ENCODE measurements around the gene CD164L2.

DNA sequence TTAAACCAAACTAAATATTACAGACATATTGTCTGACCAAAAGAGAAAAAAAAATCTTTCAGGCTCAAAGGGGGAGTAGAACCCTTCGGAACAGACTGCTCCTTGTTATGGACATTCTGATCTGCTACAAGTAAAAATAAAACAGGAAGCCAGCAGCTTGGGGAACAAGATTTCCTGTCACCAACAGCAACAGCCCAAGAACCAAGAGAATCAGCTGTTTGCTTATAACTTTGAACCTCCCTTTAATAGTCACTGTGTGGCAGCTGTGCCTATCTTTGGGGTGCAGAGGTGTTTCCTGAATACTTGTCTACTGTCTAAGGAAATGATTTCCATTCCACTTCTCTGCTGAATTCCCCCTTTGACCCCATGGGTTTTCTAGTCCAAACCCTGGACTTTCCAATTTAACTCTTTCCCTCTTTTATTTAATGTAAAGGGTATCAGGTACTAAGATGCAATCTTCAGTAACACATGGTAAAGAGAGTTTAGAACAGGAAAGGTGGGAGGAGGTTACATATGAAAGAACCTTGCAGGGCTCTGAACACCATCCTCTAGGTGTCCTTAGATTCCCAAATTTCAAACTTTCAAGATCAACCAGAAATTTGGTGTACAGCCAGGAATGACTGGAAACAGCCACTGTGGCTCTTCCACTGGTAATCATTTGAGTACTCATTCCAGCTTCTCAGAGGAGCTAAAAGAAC lies 47.9 kb upstream of the CD164L2 start:
- no peak for TF ChIP-seq ZNF747 (tag by site-specific recombination; IDR thresholded peaks at IDR 0.05)
- TF ChIP-seq, protein P1, sequence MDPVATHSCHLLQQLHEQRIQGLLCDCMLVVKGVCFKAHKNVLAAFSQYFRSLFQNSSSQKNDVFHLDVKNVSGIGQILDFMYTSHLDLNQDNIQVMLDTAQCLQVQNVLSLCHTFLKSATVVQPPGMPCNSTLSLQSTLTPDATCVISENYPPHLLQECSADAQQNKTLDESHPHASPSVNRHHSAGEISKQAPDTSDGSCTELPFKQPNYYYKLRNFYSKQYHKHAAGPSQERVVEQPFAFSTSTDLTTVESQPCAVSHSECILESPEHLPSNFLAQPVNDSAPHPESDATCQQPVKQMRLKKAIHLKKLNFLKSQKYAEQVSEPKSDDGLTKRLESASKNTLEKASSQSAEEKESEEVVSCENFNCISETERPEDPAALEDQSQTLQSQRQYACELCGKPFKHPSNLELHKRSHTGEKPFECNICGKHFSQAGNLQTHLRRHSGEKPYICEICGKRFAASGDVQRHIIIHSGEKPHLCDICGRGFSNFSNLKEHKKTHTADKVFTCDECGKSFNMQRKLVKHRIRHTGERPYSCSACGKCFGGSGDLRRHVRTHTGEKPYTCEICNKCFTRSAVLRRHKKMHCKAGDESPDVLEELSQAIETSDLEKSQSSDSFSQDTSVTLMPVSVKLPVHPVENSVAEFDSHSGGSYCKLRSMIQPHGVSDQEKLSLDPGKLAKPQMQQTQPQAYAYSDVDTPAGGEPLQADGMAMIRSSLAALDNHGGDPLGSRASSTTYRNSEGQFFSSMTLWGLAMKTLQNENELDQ (tag by site-specific recombination; IDR thresholded peaks at IDR 0.05; ENCODE audit: low read depth): no peak
- TF ChIP-seq, protein P2, sequence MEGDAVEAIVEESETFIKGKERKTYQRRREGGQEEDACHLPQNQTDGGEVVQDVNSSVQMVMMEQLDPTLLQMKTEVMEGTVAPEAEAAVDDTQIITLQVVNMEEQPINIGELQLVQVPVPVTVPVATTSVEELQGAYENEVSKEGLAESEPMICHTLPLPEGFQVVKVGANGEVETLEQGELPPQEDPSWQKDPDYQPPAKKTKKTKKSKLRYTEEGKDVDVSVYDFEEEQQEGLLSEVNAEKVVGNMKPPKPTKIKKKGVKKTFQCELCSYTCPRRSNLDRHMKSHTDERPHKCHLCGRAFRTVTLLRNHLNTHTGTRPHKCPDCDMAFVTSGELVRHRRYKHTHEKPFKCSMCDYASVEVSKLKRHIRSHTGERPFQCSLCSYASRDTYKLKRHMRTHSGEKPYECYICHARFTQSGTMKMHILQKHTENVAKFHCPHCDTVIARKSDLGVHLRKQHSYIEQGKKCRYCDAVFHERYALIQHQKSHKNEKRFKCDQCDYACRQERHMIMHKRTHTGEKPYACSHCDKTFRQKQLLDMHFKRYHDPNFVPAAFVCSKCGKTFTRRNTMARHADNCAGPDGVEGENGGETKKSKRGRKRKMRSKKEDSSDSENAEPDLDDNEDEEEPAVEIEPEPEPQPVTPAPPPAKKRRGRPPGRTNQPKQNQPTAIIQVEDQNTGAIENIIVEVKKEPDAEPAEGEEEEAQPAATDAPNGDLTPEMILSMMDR (tag by site-specific recombination; IDR thresholded peaks at IDR 0.05): no peak
- TF ChIP-seq, protein P3, sequence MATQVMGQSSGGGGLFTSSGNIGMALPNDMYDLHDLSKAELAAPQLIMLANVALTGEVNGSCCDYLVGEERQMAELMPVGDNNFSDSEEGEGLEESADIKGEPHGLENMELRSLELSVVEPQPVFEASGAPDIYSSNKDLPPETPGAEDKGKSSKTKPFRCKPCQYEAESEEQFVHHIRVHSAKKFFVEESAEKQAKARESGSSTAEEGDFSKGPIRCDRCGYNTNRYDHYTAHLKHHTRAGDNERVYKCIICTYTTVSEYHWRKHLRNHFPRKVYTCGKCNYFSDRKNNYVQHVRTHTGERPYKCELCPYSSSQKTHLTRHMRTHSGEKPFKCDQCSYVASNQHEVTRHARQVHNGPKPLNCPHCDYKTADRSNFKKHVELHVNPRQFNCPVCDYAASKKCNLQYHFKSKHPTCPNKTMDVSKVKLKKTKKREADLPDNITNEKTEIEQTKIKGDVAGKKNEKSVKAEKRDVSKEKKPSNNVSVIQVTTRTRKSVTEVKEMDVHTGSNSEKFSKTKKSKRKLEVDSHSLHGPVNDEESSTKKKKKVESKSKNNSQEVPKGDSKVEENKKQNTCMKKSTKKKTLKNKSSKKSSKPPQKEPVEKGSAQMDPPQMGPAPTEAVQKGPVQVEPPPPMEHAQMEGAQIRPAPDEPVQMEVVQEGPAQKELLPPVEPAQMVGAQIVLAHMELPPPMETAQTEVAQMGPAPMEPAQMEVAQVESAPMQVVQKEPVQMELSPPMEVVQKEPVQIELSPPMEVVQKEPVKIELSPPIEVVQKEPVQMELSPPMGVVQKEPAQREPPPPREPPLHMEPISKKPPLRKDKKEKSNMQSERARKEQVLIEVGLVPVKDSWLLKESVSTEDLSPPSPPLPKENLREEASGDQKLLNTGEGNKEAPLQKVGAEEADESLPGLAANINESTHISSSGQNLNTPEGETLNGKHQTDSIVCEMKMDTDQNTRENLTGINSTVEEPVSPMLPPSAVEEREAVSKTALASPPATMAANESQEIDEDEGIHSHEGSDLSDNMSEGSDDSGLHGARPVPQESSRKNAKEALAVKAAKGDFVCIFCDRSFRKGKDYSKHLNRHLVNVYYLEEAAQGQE (tag by site-specific recombination; IDR thresholded peaks at IDR 0.05): no peak
- TF ChIP-seq, protein P4, sequence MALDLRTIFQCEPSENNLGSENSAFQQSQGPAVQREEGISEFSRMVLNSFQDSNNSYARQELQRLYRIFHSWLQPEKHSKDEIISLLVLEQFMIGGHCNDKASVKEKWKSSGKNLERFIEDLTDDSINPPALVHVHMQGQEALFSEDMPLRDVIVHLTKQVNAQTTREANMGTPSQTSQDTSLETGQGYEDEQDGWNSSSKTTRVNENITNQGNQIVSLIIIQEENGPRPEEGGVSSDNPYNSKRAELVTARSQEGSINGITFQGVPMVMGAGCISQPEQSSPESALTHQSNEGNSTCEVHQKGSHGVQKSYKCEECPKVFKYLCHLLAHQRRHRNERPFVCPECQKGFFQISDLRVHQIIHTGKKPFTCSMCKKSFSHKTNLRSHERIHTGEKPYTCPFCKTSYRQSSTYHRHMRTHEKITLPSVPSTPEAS (tag by site-specific recombination; IDR thresholded peaks at IDR 0.05): no peak
- TF ChIP-seq, protein P5, sequence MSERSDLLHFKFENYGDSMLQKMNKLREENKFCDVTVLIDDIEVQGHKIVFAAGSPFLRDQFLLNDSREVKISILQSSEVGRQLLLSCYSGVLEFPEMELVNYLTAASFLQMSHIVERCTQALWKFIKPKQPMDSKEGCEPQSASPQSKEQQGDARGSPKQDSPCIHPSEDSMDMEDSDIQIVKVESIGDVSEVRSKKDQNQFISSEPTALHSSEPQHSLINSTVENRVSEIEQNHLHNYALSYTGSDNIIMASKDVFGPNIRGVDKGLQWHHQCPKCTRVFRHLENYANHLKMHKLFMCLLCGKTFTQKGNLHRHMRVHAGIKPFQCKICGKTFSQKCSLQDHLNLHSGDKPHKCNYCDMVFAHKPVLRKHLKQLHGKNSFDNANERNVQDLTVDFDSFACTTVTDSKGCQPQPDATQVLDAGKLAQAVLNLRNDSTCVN (tag by site-specific recombination; optimal IDR thresholded peaks at IDR 0.05): no peak
- no peak for TF ChIP-seq ZNF658 (tag by site-specific recombination; IDR thresholded peaks at IDR 0.05)
- TF ChIP-seq, protein P6, sequence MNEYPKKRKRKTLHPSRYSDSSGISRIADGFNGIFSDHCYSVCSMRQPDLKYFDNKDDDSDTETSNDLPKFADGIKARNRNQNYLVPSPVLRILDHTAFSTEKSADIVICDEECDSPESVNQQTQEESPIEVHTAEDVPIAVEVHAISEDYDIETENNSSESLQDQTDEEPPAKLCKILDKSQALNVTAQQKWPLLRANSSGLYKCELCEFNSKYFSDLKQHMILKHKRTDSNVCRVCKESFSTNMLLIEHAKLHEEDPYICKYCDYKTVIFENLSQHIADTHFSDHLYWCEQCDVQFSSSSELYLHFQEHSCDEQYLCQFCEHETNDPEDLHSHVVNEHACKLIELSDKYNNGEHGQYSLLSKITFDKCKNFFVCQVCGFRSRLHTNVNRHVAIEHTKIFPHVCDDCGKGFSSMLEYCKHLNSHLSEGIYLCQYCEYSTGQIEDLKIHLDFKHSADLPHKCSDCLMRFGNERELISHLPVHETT (tag by site-specific recombination; IDR thresholded peaks at IDR 0.05): no peak
- no peak for TF ChIP-seq TCF7L2 (IDR thresholded peaks at IDR 0.05; ENCODE audit: borderline replicate concordance, low read depth, low read length)
- TF ChIP-seq, protein P7, sequence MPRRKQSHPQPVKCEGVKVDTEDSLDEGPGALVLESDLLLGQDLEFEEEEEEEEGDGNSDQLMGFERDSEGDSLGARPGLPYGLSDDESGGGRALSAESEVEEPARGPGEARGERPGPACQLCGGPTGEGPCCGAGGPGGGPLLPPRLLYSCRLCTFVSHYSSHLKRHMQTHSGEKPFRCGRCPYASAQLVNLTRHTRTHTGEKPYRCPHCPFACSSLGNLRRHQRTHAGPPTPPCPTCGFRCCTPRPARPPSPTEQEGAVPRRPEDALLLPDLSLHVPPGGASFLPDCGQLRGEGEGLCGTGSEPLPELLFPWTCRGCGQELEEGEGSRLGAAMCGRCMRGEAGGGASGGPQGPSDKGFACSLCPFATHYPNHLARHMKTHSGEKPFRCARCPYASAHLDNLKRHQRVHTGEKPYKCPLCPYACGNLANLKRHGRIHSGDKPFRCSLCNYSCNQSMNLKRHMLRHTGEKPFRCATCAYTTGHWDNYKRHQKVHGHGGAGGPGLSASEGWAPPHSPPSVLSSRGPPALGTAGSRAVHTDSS (tag by site-specific recombination; IDR thresholded peaks at IDR 0.05): no peak
- no peak for TF ChIP-seq ZNF23 (tag by site-specific recombination; IDR thresholded peaks at IDR 0.05; ENCODE audit: borderline replicate concordance)
- TF ChIP-seq ZNF558 (tag by site-specific recombination; IDR thresholded peaks at IDR 0.05): no peak
- TF ChIP-seq, protein P8, sequence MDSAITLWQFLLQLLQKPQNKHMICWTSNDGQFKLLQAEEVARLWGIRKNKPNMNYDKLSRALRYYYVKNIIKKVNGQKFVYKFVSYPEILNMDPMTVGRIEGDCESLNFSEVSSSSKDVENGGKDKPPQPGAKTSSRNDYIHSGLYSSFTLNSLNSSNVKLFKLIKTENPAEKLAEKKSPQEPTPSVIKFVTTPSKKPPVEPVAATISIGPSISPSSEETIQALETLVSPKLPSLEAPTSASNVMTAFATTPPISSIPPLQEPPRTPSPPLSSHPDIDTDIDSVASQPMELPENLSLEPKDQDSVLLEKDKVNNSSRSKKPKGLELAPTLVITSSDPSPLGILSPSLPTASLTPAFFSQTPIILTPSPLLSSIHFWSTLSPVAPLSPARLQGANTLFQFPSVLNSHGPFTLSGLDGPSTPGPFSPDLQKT (IDR thresholded peaks at IDR 0.05; ENCODE audit: borderline replicate concordance, low read depth, low read length): no peak

Measured in HEK293 (cell line).